ENCODE results near the gene SPINK2. TPM values are rescaled to one million over a fixed set of nuclear protein-coding genes. Genes with fewer than 3 reads are reported as not detected.

Gene SPINK2
- total RNA-seq, 2 experiments from 2014 or later: 0.50 to 0.78 TPM

- POLR2A ChIA-PET: interaction anchor here (1.0 kb wide), 1 partner anchor 216 kb away, joined by 4 read pairs; no protein-coding TSS in a partner anchor
- CTCF ChIA-PET: interaction anchor here (0.7 to 1.7 kb wide), 5 partner anchors 11 to 331 kb away, joined by 3 to 5 read pairs (median 3); no protein-coding TSS in a partner anchor
Observed at GRCh38 chr4:56762484-56763250, 58.8 kb downstream of the SPINK2 start.

GRCh38 chr4:56760183-56760582, 61.3 kb downstream of the SPINK2 start:
- ChIA-PET CTCF (no interaction called here), POLR2A (no interaction called here)

Other genes with a start within 250 kb of the SPINK2 start
- 100 to 1,000 TPM; 146 to 151 TPM for gene HOPX, start 140.4 kb downstream of the SPINK2 start, total RNA-seq
- 10 to 100 TPM; 40.2 to 42.0 TPM for gene REST, start 86.2 kb upstream of the SPINK2 start, total RNA-seq
- gene NOA1, start 155.9 kb upstream of the SPINK2 start, total RNA-seq: 10 to 100 TPM; 22.7 to 23.7 TPM
- 100 to 1,000 TPM; 134 to 140 TPM for gene POLR2B, start 157.2 kb upstream of the SPINK2 start, total RNA-seq